Stimulated activated CD8-positive, alpha-beta memory T cell treated with anti-CD3 and anti-CD28 coated beads, Interleukin-4, amount 100 ng/mL, for 1 hour (primary cell): ENCODE measurements around the gene INSYN1.
"Not testable (repeated sequence)": the region's sequence is repeated elsewhere in the genome, so short reads cannot be mapped to it uniquely, and the experiment has no call there.

Source experiments
- DNase-seq, 2 donors: peaks; one replicate each; pipeline ENCODE4 v3.0.0-alpha.2; 2020; ENCODE audit warnings: low read depth in 2 of 2, low spot score in 1 of 2

Gene INSYN1

DNA sequence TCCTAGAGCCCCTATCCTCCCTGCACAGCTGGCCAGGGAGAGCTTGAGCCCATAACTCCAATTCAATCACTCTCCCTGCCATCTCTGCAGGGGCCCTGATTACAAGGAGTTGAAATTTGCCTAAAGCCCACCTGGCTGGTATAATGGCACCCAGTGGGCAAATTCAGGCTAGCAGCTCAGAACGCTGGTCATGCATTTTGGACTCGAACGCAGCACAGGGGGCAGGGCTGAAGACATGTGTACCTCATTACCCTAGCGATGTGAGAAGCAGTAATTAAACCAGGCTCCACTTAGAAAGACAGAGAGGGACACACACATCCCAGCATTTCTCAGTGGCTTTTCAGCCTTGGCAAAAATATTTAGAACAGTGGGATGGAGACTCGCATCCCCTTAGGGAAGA, 3.2 kb downstream of the INSYN1 start:
- DNase-seq = no peak

DNA sequence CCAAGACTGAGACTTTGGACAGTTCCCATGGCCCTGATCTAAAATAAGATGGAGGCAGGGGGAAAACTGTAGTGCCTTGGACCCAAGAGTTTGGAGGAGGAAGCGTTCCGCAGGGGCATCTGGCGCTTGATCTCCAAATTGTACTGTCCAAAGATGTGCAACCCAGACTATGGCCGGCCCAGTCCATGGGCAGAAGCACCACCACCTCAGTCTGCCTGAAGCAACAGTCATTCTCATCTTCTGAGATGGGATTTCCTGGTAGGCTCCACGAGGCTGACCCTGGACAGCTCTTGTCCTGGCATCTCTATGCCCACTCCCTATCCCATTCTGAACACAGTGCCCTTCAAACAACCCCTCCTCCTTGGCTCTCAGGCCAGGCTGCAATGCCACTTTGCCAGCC, 3.6 kb downstream of the INSYN1 start:
- no peak for DNase-seq

DNA sequence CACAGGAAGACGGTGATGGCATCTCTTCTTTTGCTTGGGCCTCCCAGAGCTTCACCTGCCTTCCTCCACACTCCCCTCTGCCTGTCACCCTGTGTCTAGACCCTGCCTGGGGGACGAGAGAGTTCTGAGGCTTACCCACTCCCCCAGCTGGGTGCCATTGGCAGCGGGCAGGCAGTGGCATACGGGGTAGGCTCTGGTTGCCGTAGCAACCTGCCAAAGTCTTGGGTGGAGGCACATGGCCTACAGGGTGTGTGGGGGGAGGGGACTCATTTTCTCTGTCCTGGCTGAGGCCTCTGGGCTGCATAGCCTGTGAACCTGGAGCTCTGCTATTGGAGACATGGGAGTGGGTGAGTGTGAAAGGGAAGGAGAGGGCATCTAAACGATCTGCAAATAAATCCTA, 4.4 kb downstream of the INSYN1 start:
- DNase-seq = no peak

DNA sequence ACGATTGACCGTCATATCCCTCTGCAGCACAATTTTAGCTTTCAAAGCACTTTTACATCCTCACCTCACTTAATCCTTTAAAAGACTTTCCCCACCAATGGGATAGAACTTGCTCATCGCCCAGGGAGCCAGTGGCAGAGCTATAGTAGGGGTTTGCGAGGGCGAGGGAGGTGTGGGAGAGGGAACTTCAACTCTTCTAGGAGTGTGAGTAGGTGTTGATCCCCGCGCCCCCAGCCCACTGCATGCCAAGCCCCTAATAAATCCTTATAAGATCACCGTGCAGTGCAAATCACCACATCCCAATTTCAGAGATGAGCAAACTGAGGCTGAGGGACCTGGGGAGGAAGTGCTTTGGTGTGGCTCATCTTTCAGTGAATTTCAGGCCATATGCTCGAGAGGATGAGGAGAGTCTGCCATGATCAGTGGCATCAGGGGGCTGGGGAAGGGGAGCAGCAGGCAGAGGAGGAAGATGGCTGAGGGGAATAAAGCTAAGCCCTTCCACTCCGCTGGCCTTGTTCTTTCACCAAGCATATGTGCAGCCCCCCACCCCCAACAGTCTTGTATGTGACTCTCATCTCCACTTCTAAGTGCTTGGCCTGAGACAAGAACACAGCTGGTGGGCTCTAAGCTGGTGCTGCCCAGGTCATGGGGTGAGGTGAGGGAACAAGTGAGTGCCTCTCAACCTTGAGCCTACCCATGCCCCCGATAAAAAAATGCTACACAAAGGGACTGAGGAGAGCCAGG, 5.1 kb downstream of the INSYN1 start:
- DNase-seq = no peak

DNA sequence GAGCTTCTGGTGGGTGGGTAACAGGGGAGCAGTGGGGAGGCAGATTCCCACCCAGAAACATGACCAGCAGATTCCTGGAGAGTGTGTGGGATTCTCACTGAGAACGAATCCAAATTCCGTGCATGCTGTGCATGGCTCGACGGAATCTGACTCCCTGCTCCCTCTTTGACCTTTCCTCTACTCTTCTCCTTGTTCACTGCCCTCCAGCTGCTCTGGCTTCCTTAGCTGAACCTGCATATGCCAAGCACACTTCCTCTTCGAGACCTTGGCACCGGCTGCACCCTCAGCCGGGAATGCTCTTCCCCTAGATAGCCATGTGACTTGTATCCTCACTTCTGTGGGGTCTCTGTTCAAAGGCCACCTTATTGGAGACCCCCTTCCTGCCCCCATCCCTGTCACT, 6.3 kb downstream of the INSYN1 start:
- no peak for DNase-seq

DNA sequence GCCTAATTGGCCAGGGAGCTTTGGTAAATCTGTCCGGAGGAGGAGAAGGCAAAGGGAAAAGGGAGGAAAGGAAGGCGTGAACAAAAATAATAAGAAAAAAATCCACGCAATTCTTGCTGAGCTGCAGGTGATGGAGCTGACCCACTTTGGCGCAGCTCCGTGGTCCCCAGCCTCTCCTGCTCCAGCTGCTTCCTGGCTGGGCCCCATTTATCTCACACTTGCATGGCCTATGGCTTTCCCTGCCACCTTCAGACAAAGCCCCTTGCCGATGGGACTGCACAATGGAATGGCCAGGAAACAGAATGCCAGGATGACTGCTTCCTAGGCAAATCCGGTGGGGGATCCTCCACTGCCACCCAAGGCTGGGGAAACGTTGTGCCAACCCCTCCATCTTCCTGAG, 6.9 kb downstream of the INSYN1 start:
- no peak for DNase-seq

DNA sequence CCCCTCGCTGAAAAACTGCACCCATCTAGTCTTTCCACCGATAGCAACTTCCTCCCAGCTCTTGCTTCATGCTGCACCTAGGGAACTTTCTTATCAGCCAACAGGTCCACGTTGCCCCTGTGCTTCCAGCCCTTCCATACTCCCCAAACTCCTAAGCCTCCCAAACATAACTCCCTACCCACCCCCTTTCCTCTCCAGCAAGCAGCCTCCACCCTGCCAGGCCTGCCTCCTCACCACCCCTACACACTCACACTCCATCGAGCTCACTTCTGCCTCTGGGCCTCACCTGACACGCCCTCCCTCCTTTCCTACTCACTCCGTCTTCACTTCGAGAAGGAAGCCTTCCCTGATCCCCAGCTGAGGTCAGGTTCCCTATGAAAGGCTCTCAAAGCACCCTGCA, 8.1 kb downstream of the INSYN1 start:
- no peak for DNase-seq

DNA sequence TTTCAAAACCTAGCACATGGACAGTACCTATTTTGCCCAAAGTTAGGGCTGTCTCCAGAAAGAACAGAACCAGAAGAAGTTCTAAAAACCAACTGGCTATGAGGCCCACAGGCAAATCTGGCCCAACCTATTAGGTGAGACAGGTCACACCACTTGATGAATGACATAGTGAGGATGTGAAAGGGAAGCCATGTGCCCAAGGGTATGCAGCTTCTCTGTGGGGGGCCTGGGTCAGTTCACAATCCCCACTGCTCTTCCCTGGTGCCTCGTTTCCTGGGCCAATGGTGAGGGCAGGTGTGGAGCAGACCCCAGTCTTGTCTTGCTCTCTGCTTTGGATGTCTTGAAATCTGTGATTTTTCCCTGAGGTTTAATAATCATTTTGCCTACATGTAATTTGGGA, 8.9 kb downstream of the INSYN1 start:
- no peak for DNase-seq

DNA sequence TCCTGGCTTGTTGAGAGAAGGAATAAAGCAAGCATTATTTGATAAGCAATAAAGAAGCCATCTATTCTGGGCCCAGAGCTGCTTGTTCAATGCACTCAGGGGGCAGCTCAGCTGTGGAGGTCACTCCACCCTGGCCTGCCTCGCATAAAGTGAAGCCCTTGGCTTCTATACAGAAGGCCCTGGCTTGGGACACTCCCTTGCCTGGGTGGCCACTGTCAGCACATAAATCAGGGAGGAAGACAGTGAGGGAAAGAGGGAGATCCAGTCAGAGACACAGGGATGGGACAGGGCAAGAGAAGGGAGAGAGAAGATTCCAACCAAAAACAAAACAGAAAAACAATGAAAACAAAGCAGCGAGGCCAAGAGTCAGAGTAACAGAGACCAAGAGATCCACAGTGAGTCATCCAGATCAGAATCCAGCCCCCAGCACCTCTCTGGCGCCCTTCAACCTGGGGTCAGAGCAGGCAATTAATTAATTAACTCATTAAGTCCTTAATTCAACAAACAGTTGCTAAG, 11.8 kb downstream of the INSYN1 start:
- no peak for DNase-seq

DNA sequence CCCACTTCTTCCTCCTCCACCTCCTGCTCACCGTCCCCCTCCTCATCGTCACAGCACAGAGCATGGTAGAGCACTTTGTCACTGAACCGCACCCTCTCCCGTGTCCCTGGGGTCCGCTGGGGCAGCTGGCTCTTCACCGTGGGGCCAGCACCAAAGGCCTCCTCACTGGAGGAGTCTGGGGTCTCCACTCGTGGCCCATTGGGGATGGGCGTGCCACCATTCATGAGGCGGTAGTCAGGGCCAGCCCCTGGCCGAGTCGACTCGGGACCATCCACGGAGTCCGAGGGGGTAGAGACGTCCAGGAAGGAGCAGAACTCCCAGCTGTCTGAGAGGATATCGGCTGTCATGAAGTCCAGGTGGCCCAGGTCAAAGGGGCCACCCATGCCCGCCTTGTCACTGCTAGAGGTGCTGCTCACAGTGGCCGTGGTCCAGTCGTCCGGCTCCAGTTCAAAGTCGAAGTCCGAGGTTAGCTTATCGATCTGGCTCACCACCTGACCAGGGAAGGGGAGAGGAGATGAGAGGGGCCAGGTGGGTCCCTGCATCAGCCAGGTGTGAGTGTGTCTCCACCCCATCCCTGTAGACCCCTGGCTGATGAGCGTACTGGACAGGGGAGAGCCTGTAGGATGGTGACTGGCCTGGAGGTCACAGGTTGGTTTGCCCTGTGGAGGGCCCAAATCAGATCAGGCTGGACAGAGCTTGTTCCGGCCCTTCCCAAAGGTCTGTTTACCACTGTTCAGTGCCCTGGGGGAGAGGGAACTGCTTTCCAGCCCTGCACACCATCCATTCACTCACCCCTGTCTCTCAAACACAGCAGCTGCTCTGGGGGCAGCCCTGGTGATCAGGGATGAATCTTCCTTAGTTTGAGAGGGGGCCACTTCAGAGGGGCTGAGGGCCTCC, 12.8 kb downstream of the INSYN1 start:
- no peak for DNase-seq

DNA sequence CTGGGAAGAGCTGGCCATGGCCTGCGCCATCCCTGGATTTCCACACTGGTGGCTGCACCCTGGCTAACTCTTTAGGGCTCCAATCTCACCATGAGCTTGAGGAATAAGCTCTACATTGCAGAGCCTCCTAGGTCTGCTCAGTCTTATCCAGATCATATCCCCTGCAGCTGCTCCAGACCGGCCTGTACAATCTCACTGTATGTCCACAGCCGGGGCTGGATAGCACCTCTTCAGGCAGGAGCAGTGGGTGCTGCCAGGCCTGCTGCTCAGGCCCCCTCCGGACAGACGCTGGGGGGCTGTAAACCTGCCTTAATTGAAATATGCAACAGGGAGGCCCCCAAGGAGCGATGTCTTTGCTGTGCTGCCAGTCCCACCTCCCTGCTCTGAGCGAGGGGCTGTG, 15.6 kb downstream of the INSYN1 start:
- no peak for DNase-seq

DNA sequence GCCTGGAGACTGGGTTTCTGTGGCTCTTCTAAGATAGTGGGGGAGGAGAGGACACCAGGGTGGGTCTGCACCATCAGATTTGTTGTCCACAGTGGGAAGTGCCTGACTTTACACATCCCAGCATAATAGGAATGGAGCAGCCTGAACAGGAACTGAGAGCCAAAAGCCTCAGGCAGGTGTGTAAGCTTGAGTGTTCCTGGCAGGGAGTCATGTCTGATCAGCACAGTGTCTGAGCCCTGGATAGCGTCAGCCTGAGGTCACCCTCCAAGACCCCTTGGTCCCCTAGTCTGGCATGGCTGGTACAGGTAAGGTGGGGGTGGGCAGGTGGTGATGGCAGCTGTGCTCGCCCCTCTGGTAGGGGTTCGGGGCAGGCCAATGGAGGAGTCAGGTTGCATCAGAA, 20.2 kb downstream of the INSYN1 start:
- no peak for DNase-seq

DNA sequence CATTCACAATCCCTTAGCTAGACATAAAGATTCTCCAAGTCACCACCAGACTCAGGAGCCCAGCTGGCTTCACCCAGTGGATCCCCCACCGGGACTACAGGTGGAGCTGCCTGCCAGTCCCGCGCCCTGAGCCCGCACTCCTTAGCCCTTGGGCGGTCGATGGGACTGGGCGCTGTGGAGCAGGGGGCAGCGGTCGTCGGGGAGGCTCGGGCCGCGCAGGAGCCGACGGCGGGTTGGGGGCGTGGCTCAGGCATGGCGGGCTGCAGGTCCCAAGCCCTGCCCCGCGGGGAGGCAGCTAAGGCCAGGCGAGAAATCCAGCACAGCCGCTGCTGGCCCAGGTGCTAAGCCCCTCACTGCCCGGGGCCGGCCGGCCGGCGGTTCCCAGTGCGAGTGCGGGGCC, 21.1 kb downstream of the INSYN1 start:
- DNase-seq = not testable (repeated sequence)

DNA sequence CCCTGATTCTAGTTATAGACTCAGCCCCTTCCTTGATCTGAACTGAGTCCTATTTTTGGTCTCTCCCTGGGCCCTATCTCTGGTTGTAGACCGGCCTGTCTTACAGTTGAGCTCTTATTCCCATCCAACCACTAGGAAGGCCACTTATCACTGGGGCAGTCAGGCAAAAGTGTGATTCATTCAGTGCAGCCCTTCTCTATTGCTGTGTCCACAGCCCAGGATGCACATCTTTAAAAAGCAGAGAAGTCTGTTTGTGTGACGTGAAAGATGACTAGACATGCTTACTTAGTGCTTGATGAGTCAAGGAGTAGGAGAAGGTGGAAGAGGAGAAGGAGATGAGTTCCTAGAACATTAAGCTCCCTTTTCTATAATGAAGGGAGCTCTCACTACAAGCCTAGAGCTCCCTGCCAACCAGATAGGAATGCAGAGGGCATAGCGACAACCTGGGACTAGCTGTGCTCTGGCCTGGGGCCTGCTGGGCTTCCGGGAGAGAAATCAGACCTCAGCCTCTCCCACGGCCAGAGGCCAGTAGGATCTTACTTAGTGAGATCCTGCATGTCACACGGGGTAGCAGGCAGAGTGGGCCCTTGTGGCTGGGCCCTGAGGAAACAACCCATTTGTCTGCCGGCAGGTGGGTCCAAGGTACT, 25.7 kb downstream of the INSYN1 start:
- DNase-seq = no peak

DNA sequence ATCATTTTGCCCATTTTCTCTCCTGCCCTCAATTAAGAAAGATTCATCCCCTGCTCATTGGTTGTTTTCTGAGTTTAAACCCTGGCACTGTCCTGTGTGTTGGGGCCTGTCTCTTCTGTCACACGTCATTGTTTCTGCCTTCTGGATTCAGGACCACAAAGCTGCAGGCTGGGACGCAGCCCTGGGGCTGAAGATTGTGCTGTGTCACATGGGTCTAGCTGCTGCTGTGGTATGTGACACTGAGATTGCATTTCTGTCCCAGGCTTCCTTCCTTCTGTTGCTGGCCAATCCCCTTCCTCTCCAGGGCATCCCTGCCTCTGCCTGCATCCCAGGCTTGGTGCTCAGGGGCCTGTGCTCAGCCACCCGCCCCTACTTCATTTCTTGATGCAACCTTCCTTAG, 28.9 kb downstream of the INSYN1 start:
- DNase-seq = no peak

DNA sequence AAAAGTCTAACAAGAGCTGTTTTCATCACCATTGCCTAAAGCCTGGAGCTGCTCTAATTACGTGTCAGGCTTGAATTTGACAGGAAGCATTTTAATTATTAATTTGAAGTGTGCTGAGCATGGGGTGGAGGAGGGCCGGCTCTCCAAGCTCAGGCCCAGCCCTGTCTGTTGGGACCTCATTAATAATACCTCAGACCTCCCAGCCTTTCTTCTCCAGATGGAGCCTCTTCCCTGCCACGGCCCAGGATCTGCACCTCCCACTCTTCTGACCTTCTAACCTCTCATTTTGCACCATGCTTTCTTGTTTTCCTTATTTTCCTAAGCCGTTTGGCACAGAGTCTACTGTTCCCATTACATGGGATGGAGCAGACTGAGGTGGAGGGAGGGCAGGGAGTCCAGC, 30.0 kb downstream of the INSYN1 start:
- no peak for DNase-seq

DNA sequence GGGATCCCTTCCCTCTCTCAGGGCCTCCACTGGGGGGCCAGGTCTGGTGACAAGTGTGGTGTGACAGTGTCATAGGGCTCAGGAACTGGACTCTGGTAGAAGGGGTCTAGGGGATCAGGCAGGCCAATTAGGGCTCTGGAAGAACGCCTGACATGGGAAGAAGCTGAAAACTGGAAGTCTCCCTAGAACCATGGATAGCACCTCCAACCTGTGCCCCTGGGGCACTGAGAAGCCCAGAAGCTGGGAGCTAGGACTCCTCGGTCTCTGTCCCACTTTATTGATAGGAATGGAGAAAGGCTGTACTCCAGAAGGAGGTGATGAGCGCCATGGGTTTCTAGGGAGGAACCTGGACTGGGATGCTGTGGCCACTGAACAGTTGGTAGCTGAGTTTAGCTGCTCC, 30.7 kb downstream of the INSYN1 start:
- no peak for DNase-seq

DNA sequence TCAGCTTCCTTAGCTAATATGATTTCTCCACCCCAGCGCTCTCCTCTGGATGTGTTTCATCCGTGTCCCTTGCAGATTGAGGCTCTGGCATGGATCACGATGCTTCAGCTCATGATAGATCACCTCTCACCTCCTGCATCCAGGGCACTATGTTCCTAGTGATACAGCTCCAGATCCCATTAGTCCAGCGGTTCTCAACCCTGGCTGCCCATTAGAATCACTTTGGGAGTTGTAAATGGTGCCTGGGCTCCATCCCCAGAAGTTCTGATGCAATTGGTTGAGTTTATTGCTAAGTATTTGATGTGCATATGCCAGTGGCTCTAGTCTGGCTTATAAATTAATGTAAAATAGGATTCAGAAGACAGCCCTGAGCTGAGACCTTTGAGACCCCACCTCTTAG, 34.5 kb downstream of the INSYN1 start:
- no peak for DNase-seq

DNA sequence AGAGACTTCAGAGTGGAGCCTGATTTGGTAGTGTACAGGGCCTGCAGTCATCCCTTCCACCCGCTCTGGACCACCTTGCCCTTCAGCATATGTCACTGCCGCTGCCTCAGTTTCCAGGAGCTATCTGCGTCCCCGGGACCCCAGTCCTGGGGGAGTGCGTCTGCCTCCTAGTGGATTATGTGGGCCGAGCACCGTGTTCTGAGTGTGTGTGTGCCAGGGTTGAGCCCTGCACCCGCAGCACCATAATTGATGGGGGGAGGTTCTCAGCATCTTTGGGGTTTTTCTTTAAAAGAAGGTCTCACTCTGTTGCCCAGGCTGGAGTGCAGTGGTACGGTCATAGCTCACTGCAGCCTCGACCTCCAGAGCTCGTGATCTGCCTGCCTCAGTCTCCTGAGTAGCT, 35.3 kb downstream of the INSYN1 start:
- DNase-seq = no peak

DNA sequence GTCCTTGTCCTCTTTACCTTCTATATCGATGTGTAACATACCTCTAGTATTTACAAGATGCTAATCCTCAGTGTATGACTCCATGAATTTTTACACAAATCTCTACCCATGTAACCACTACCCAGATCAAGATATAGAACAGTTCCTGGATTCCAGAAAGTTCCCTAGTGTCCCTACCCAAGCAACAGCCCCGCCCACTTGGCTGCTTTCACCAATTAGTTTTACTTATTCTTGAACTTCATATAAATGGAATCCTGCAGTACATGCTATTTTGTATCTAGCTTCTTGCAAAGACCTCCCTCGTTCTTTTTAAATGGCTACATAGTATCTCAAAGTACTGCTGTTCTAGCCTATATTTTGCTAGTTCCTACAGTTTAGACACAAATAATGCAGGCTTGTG, 35.9 kb downstream of the INSYN1 start:
- no peak for DNase-seq

DNA sequence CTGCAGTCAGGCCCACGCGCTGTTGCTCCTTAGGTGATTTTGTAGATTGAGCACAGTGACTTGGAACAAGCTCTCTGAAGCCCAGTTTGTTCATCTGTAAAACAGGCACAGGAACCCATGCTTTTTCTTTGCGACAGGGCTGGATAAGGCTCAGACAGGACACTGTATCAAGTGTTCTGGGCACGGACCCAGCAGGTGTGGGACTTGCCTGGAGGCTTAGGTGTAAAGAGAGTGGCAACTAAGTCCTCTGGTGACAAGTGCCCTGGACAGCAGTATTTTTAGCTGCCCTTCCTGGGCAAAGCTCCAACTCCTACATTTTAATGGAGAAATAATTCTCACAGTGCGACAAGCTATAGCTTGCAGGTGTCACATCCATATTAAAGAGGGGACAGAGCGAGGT, 36.7 kb downstream of the INSYN1 start:
- DNase-seq = no peak

DNA sequence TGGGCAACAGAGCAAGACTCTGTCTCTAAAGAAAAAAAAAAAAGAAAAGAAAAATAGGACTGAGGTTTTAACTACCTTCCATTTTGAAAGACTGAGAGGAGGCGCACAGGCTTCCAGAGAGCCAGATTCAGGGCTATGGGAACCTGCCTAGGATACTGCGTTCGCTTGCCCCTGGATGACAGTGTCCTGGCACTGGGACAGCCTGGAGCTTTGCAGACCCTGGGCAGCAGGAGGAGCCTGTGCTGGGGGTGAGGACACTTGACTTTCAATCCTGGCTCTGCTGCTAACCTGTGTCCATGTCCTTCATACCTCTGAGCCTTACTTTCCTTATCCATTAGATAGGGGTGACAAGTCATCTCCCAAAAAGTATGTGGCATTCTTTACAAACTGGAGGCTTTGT, 37.7 kb downstream of the INSYN1 start:
- DNase-seq = no peak
